Lower lobe of right lung (tissue), 2 donors: Measurements from ENCODE around the gene SMARCA4. TPM values are rescaled to one million over a fixed set of nuclear protein-coding genes. Genes with fewer than 3 reads are reported as not detected.

Experiments used
- ATAC-seq, 2 donors: fragments of 200-7000 bp; cut with Tn5 transposase; one replicate each; pipeline ENCODE4 v1.9.1; 2020 to 2022; ENCODE audit warnings: mild to moderate bottlenecking in 2 of 2, moderate library complexity in 2 of 2
- DNase-seq: peaks from one replicate; pipeline ENCODE4 v3.0.0-alpha.2; 2020
- H3K27ac ChIP-seq: fragments of 200-600 bp; one replicate; pipeline ENCODE4 v1.8.0; 2022
- H3K27me3 ChIP-seq: fragments of 200-600 bp; one replicate; pipeline ENCODE4 v1.8.0; 2022; ENCODE audit warnings: low read depth
- H3K36me3 ChIP-seq: fragments of 200-600 bp; one replicate; pipeline ENCODE4 v1.8.0; 2022; ENCODE audit warnings: mild to moderate bottlenecking
- H3K4me1 ChIP-seq: fragments of 200-600 bp; one replicate; pipeline ENCODE4 v1.8.0; 2022
- H3K4me3 ChIP-seq: fragments of 200-600 bp; one replicate; pipeline ENCODE4 v1.8.0; 2022; ENCODE audit warnings: mild to moderate bottlenecking
- H3K9me3 ChIP-seq: fragments of 200-600 bp; one replicate; pipeline ENCODE4 v1.8.0; 2022
- CTCF ChIP-seq: fragments of 200-600 bp; IDR thresholded peaks from one replicate; pipeline ENCODE4 v1.8.0; 2022; ENCODE audit warnings: antibody characterized with exemption, mild to moderate bottlenecking
- intact Hi-C: fragments of 100-400 bp; cut with DNase I; formaldehyde crosslinking; loops from one replicate; pipeline ENCODE4 v1.11.0; 2022
- total RNA-seq: library from RNA; stranded (reverse); fragmentation: NEBNext Ultra II Directional; extraction: Animal tissue kit (Norgen Biotek cat#: 25700); gene quantifications from one replicate; pipeline ENCODE4 v1.2.1, GENCODE V29; 2021
- donor health status: DM: no; HTN: yes; CAD: no; lungs with severe emphysema.

SMARCA4 gene
- total RNA-seq, 1 donor from 2014 or later: 85.0 TPM

- Histone ChIP-seq H3K4me1 (no peaks in the 10 kb centered on the region), H3K36me3 (peaks cover 87% of the 10 kb centered on the region), H3K9me3 (no peaks in the 10 kb centered on the region), H3K27me3 (no peaks in the 10 kb centered on the region), H3K27ac (no peak overlapping the region), H3K4me3 (no peak overlapping the region)
- DNase-seq: no peak
- no peak for ATAC-seq
- no peak for TF ChIP-seq CTCF
- intact Hi-C loops: no loop called here
Measured at GRCh38 chr19:10915130-10916091, 45.4 kb upstream of the SMARCA4 start.

- no peak for TF ChIP-seq CTCF
- ATAC-seq (no peak), DNase-seq (no peak)
- no peaks in the 10 kb centered on the region for H3K4me1 ChIP-seq
- no peaks in the 10 kb centered on the region for H3K27me3 ChIP-seq
- peaks cover 87% of the 10 kb centered on the region for H3K36me3 ChIP-seq
- intact Hi-C loops: no loop called here
- H3K4me3 ChIP-seq: no peak overlapping the region
- H3K9me3 ChIP-seq: no peaks in the 10 kb centered on the region
- H3K27ac ChIP-seq: no peak overlapping the region
Measured at GRCh38 chr19:10916602-10917001, 44.2 kb upstream of the SMARCA4 start.

GRCh38 chr19:10918359-10918758, 42.5 kb upstream of the SMARCA4 start:
- no peaks in the 10 kb centered on the region for H3K9me3 ChIP-seq
- intact Hi-C loops: no loop called here
- H3K36me3 ChIP-seq: peaks cover 87% of the 10 kb centered on the region
- TF ChIP-seq CTCF: no peak
- H3K4me3 ChIP-seq: no peak overlapping the region
- DNase-seq (no peak), ATAC-seq (no peak)
- no peaks in the 10 kb centered on the region for H3K4me1 ChIP-seq
- no peaks in the 10 kb centered on the region for H3K27me3 ChIP-seq
- no peak overlapping the region for H3K27ac ChIP-seq

- peak; percentile 45 to 71 for ATAC-seq
- intact Hi-C loops: no loop called here
Measured at GRCh38 chr19:10919352-10920287, 41.2 kb upstream of the SMARCA4 start.

More at GRCh38 chr19:10919352-10920287, 41.2 kb upstream of the SMARCA4 start:
- H3K9me3 ChIP-seq: no peaks in the 10 kb centered on the region
- peaks cover 85% of the 10 kb centered on the region for H3K36me3 ChIP-seq
- no peaks in the 10 kb centered on the region for H3K4me1 ChIP-seq
- no peak overlapping the region for H3K4me3 ChIP-seq
- H3K27me3 ChIP-seq: no peaks in the 10 kb centered on the region
- no peak overlapping the region for H3K27ac ChIP-seq
- TF ChIP-seq CTCF: no peak
- DNase-seq: peak; percentile 56
